ENCODE results near the gene LRRC70.
"Not testable (repeated sequence)": the region's sequence is repeated elsewhere in the genome, so short reads cannot be mapped to it uniquely, and the experiment has no call there.

Gene LRRC70

DNA sequence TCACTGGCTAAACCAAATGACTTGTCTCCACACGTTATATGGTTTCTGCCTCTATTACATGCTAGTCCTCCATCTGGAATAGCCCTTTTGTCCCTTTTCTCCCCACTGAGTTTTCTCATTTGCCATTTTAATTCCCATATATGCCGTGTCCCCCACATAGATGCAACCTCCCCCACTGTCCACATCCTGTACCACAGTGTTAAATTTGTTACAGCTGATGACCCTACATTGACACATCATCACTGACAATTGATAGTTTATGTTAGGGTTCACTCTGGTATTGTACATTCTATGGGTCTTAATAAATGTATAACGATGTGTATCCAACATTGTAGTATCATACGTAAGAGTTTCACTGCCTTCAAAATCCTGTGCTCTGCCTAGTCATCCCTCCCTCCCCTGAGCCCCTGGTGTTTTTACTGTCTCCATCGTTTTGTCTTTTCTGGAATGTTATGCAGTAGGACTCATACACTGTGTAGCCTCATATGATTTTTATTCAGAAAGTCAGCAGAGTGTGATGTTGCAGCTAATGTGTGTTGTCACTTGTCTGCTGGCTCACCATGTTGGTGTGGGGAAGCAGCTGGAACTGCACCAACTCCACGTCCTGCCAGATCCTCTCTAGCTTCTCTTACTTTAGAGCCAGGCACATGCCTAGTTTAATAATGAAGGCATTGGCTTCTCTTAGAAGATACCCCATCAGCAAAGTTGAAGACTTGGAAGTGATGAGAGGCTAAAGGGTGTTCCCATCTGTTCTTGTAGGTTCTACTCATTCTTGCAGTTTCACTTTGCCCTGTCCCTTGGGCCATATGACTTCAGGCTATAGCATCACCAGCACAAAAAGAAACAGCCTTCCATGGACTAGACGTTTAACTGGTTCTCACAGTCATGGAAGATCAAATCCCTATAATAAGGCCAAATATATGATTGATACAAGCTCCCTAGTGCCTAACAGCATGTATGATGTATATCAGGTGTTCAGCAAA is 30.2 kb downstream of the LRRC70 start:
- DNase-seq: no peak

- DNase-seq: no peak
Measured at GRCh38 chr5:62614355-62614754, 35.7 kb downstream of the LRRC70 start.

DNA sequence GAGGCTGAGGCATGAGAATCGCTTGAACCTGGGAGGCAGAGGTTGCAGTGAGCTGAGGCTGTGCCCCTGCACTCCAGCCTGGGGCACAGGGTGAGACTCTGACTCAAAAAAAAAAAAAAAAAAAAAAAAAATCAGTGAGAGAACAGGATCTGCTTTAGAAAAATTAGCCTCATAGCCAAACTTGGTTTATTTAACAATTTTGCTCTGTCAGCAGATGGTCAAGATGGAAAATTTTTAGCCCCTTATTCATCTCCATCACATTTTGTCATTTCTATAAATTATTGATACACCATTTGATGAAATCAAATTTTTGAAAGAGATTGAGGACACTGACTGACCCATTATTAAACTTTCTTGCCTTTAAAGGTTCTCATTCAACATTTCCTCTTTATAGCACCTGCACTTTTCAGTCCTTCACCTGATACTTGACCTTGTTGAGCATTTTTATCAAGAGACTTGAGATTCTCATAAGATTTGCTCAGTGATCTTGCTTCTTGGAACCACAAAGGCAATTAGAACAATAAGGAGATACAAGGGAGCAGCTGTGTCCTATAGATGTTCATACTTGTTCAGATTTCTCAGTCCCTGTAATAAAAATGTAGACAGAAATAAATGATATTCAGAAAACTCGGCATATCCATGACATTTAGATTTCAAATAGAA is 38.1 kb downstream of the LRRC70 start:
- no peak for DNase-seq

GRCh38 chr5:62617943-62618342 is 39.3 kb downstream of the LRRC70 start:
- DNase-seq: no peak

DNA sequence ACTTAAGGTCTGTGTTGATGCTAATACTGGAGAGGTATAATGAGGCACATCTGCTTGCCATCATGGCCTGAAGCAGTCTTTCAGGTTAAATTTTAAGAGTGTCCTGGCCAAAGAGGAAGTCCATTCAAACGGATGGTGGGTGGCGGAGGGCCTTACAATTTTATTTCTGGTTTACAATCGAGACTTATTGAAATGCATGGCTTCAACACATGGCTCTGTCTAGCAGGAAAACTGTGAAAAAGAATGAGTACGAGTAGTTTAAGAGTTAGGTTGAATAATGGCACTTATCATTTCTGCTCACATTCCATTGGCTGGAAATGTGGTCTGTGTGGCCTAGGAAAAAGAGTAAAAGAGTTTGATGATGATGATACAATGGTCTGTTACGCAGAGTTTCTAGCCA is 42.1 kb downstream of the LRRC70 start:
- no peak for DNase-seq

DNA sequence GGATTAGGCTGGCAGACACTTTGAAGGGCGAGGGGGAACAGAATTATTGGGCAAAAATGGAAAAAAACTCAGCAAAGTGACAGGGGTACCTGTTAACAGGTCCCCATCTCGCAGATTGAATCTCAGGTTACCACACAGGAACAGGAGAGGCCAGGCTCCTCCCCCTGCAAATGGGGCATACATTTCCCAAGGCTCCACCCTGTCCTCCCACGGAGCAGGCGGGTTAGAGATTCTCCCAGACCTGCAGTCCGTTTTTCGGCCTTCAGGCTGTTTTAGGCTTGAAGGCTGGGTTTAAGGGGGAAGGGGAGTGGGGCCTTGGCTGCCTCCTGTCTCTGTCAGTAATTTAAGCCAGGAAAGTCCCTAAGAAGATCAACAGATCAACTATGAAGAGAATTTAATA is 42.7 kb downstream of the LRRC70 start:
- no peak for DNase-seq

DNA sequence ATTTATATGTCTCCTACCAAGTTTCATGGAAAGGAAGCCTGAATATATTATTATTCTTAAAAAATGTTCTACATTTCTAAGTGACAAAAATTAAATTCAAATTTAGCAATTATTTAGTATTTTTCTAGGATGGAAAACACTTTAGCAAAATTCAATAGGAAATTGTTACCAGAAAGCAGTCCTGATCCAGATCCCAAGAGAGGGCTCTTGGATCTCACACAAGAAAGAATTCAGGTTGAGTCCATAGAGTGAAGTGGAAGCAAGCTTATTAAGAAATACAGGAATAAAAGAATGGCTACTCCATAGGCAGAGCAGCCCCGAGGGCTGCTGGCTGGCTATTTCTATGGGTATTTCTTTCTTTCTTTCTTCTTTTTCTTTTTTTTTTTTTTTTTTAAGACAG is 44.7 kb downstream of the LRRC70 start:
- DNase-seq: no peak

GRCh38 chr5:62624436-62624835 is 45.8 kb downstream of the LRRC70 start:
- not testable (repeated sequence) for DNase-seq

- no peak for DNase-seq
Measured at GRCh38 chr5:62626534-62626933, 47.9 kb downstream of the LRRC70 start.

DNA sequence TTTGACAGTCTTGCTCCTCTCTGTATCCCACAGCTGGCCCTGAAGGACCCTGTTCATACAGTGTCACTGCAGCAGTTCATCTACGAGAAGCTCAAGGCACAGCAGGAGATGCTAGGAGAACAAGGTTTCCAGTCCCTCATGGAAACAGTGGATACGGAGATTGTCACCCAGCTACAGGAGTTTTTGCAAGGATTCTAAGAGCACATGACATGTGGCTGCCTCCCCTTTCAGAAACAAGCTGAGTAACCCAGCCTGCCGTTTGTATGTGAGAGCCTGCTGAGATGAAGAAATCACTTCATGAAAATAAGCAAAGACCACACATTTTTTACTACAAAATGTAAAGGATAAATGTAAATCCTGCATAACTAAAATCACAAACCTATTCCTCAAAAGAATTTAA is 48.5 kb downstream of the LRRC70 start:
- DNase-seq: no peak

DNA sequence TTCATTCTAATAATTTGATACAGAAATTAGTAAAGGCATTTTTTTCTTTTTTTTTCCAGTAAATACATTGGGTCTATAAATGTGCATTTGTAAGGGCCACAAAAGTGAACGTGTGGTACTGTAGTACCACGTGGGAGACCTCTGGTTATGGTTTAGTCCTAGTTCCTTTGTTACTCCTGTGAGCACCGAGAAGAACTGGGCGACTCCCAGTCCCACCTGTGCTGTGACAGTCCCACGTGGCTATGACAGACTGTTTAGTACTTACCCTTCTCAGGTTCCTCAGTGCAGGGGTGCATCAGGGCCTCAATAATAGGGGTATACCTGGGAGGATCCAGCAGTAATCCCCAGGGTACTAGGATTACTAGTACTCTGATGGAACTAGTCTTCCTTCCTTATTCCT is 49.3 kb downstream of the LRRC70 start:
- DNase-seq: no peak

All from NK-92 treated with Interleukin-12 subunit alpha and Interleukin-12 subunit beta, amount 100 ng/mL, for 24 hours (cell line).